VCaP (cell line): ENCODE results near the gene MT1M.

Source experiments
- H3K27ac ChIP-seq: fragments of 450-650 bp; 2 replicates; pipeline ENCODE4 v1.5.1; 2017
- CTCF ChIP-seq: fragments of 450-650 bp; conservative IDR thresholded peaks from 2 replicates; pipeline ENCODE4 v1.5.1; 2017; ENCODE audit warnings: mild to moderate bottlenecking, moderate library complexity

The MT1M gene

GRCh38 chr16:56639045-56639444, 6.6 kb downstream of the MT1M start:
- peak overlapping the region; percentile 36 for H3K27ac ChIP-seq

GRCh38 chr16:56640076-56640475, 7.6 kb downstream of the MT1M start:
- no peak overlapping the region; the same call in 1 of the 2 replicates for H3K27ac ChIP-seq
- no peak for TF ChIP-seq CTCF

More at GRCh38 chr16:56639045-56639444, 6.6 kb downstream of the MT1M start:
- no peak for TF ChIP-seq CTCF

GRCh38 chr16:56641166-56641565, 8.7 kb downstream of the MT1M start:
- H3K27ac ChIP-seq: no peak overlapping the region
- TF ChIP-seq CTCF: no peak

GRCh38 chr16:56643080-56643778, 10.8 kb downstream of the MT1M start:
- peak; percentile 54 for TF ChIP-seq CTCF
- H3K27ac ChIP-seq: peak overlapping the region; percentile 5; the same call in 1 of the 2 replicates

- TF ChIP-seq CTCF: no peak
- peak overlapping the region; percentile 5; the same call in 1 of the 2 replicates for H3K27ac ChIP-seq
These were observed 11.4 kb downstream of the MT1M start for GRCh38 chr16:56643833-56644232.

- no peak for TF ChIP-seq CTCF
These were observed 12.9 kb downstream of the MT1M start for GRCh38 chr16:56645311-56645710.

GRCh38 chr16:56645838-56646237, 13.4 kb downstream of the MT1M start:
- no peak for TF ChIP-seq CTCF
- H3K27ac ChIP-seq: no peak overlapping the region

More at GRCh38 chr16:56645311-56645710, 12.9 kb downstream of the MT1M start:
- H3K27ac ChIP-seq: no peak overlapping the region
